Measurements from ENCODE around the gene PNISR. TPM values are rescaled to one million over a fixed set of nuclear protein-coding genes. Genes with fewer than 3 reads are reported as not detected.

Gene PNISR
- total and polyA plus RNA-seq, 2 of the 13 experiments (the other 11 are each of a cell fraction or from before 2014, with no cell fraction given), result 43.0 to 48.0 TPM

- TF ChIP-seq TRIM22 (IDR thresholded peaks at IDR 0.05) (no peak), ZNF136 (CRISPR knock-in tag; IDR thresholded peaks at IDR 0.05; ENCODE audit: low read depth) (no peak), SMAD9 (CRISPR knock-in tag; IDR thresholded peaks at IDR 0.05) (no peak), GLMP (CRISPR knock-in tag; IDR thresholded peaks at IDR 0.05; ENCODE audit: borderline replicate concordance) (no peak), SAFB2 (CRISPR knock-in tag; IDR thresholded peaks at IDR 0.05; ENCODE audit: borderline replicate concordance, low read depth) (no peak), CREB1 (IDR thresholded peaks at IDR 0.05) (no peak), CREB1 (CRISPR knock-in tag; IDR thresholded peaks at IDR 0.05) (peak; percentile 37; the same call in 1 of the 2 replicates), PHF21A (CRISPR knock-in tag; IDR thresholded peaks at IDR 0.05) (peak; percentile 59; the same call in 1 of the 2 replicates), ZNF101 (CRISPR knock-in tag; IDR thresholded peaks at IDR 0.05; ENCODE audit: borderline replicate concordance, low read depth) (no peak), ZNF230 (CRISPR knock-in tag; IDR thresholded peaks at IDR 0.05) (peak; percentile 77), ZBTB21 (CRISPR knock-in tag; IDR thresholded peaks at IDR 0.05) (no peak), IRX3 (CRISPR knock-in tag; IDR thresholded peaks at IDR 0.05; ENCODE audit: borderline replicate concordance, low read depth) (no peak), HIC2 (CRISPR knock-in tag; IDR thresholded peaks at IDR 0.05; ENCODE audit: low read depth) (no peak), MIXL1 (CRISPR knock-in tag; IDR thresholded peaks at IDR 0.05) (no peak), YEATS4 (CRISPR knock-in tag; IDR thresholded peaks at IDR 0.05; ENCODE audit: borderline replicate concordance) (peak; percentile 65; the same call in 1 of the 2 replicates), HNRNPK (IDR thresholded peaks at IDR 0.05; ENCODE audit: low read depth, low read length, poor library complexity, severe bottlenecking) (no peak), TBX2 (CRISPR knock-in tag; IDR thresholded peaks at IDR 0.05; ENCODE audit: borderline replicate concordance) (peak; percentile 53), ZNF280B (CRISPR knock-in tag; IDR thresholded peaks at IDR 0.05; ENCODE audit: borderline replicate concordance) (peak; percentile 72; the same call in 1 of the 2 replicates), ZNF564 (CRISPR knock-in tag; IDR thresholded peaks at IDR 0.05) (no peak), RFXAP (CRISPR knock-in tag; IDR thresholded peaks at IDR 0.05; ENCODE audit: borderline replicate concordance) (no peak), FOXM1 (CRISPR knock-in tag; IDR thresholded peaks at IDR 0.05) (no peak)
These were observed 31.2 kb downstream of the PNISR start, which contains the start of gene COQ3 (continued) for GRCh38 chr6:99393698-99394531.

Measured in HepG2 (cell line).